Dedifferentiated amniotic fluid mesenchymal stem cell (primary cell): Measurements from ENCODE around the gene CCR5AS.

Experiments
- DNase-seq: peaks from one replicate; pipeline ENCODE4 v3.0.0-alpha.2; 2016; ENCODE audit errors: extremely low spot score

The CCR5AS gene

GRCh38 chr3:46380471-46381221 lies 26.2 kb downstream of the CCR5AS start:
- DNase-seq: no peak

GRCh38 chr3:46378426-46378942 lies 28.4 kb downstream of the CCR5AS start:
- DNase-seq: peak; percentile 17

- DNase-seq: no peak
Observed at GRCh38 chr3:46375814-46376213, 31.1 kb downstream of the CCR5AS start.

- DNase-seq: no peak
Observed at GRCh38 chr3:46375218-46375617, 31.6 kb downstream of the CCR5AS start.

GRCh38 chr3:46374755-46375154 lies 32.1 kb downstream of the CCR5AS start:
- no peak for DNase-seq

GRCh38 chr3:46372492-46373359 lies 34.1 kb downstream of the CCR5AS start:
- no peak for DNase-seq

- DNase-seq: no peak
Observed at GRCh38 chr3:46371519-46372340, 35.1 kb downstream of the CCR5AS start.

GRCh38 chr3:46370839-46371518 lies 35.9 kb downstream of the CCR5AS start, which contains the start of gene CCR5:
Gene CCR5, plus strand, starts transcription at chr3:46370946. Its CDS starts 1,957 bp downstream, at chr3:46372903.
- no peak for DNase-seq

- no peak for DNase-seq
Observed at GRCh38 chr3:46369675-46370132, 37.2 kb downstream of the CCR5AS start.

GRCh38 chr3:46369151-46369550 lies 37.7 kb downstream of the CCR5AS start:
- DNase-seq: no peak

GRCh38 chr3:46368569-46368968 lies 38.3 kb downstream of the CCR5AS start:
- no peak for DNase-seq

GRCh38 chr3:46367811-46368210 lies 39.1 kb downstream of the CCR5AS start:
- no peak for DNase-seq

- DNase-seq: no peak
Observed at GRCh38 chr3:46365737-46366524, 40.9 kb downstream of the CCR5AS start.

GRCh38 chr3:46365041-46365440 lies 41.8 kb downstream of the CCR5AS start:
- no peak for DNase-seq

- no peak for DNase-seq
Observed at GRCh38 chr3:46361408-46362283, 45.2 kb downstream of the CCR5AS start.

GRCh38 chr3:46360907-46361306 lies 46.0 kb downstream of the CCR5AS start:
- DNase-seq: no peak

- no peak for DNase-seq
Observed at GRCh38 chr3:46359733-46360493, 47.0 kb downstream of the CCR5AS start.

- DNase-seq: no peak
Observed at GRCh38 chr3:46358466-46358865, 48.4 kb downstream of the CCR5AS start.
